ENCODE results near the gene RNF145.

The RNF145 gene

GRCh38 chr5:159130871-159131270 lies 78.5 kb downstream of the RNF145 start:
- no peaks in the 10 kb centered on the region for H3K79me2 ChIP-seq (ENCODE audit: insufficient read depth, low read length)
- no peaks in the 10 kb centered on the region for H3K36me3 ChIP-seq (ENCODE audit: low read length)
- TF ChIP-seq EZH2phosphoT487 (conservative IDR thresholded peaks at IDR 0.05; ENCODE audit: low read length) (no peak), CTCF (IDR thresholded peaks at IDR 0.05; ENCODE audit: insufficient read depth, low read length, poor library complexity, severe bottlenecking) (no peak)
- no peak overlapping the region for H3K4me2 ChIP-seq (ENCODE audit: low read depth, low read length, poor library complexity, severe bottlenecking)
- H3K9me2 ChIP-seq (replicated peaks; ENCODE audit: insufficient read depth, low read length) = no peaks in the 10 kb centered on the region
- no peak overlapping the region for H3K27ac ChIP-seq (ENCODE audit: low read depth, low read length)
- no peak overlapping the region for H2AFZ ChIP-seq (ENCODE audit: low read depth, low read length, severe bottlenecking)
- H3F3A ChIP-seq (ENCODE audit: insufficient read depth) = no peaks in the 10 kb centered on the region
- no peak overlapping the region for H3K9ac ChIP-seq (ENCODE audit: low read length)
- no peaks in the 10 kb centered on the region for H3K9me3 ChIP-seq (ENCODE audit: insufficient read depth, low read length)
- H3K4me3 ChIP-seq (ENCODE audit: insufficient read depth, low read length, poor library complexity, severe bottlenecking) = no peak overlapping the region
- no peaks in the 10 kb centered on the region for H3K27me3 ChIP-seq (ENCODE audit: low read length)
- no peaks in the 10 kb centered on the region for H4K20me1 ChIP-seq (ENCODE audit: low read depth, low read length)

- Histone ChIP-seq H3K27me3 (ENCODE audit: low read length) (no peaks in the 10 kb centered on the region), H3K9me3 (ENCODE audit: insufficient read depth, low read length) (no peaks in the 10 kb centered on the region), H3K27ac (ENCODE audit: low read depth, low read length) (no peak overlapping the region), H3K36me3 (ENCODE audit: low read length) (no peaks in the 10 kb centered on the region), H4K20me1 (ENCODE audit: low read depth, low read length) (no peaks in the 10 kb centered on the region), H3K9ac (ENCODE audit: low read length) (no peak overlapping the region), H2AFZ (ENCODE audit: low read depth, low read length, severe bottlenecking) (no peak overlapping the region), H3K4me2 (ENCODE audit: low read depth, low read length, poor library complexity, severe bottlenecking) (no peak overlapping the region), H3K9me2 (replicated peaks; ENCODE audit: insufficient read depth, low read length) (no peaks in the 10 kb centered on the region), H3F3A (ENCODE audit: insufficient read depth) (no peaks in the 10 kb centered on the region), H3K79me2 (ENCODE audit: insufficient read depth, low read length) (no peaks in the 10 kb centered on the region), H3K4me3 (ENCODE audit: insufficient read depth, low read length, poor library complexity, severe bottlenecking) (no peak overlapping the region)
- TF ChIP-seq CTCF (IDR thresholded peaks at IDR 0.05; ENCODE audit: insufficient read depth, low read length, poor library complexity, severe bottlenecking) = no peak
- no peak for TF ChIP-seq EZH2phosphoT487 (conservative IDR thresholded peaks at IDR 0.05; ENCODE audit: low read length)
Observed at GRCh38 chr5:159128070-159128541, 81.2 kb downstream of the RNF145 start.

- Histone ChIP-seq H3K36me3 (ENCODE audit: low read length) (no peaks in the 10 kb centered on the region), H3K9me2 (replicated peaks; ENCODE audit: insufficient read depth, low read length) (no peaks in the 10 kb centered on the region), H3F3A (ENCODE audit: insufficient read depth) (no peaks in the 10 kb centered on the region), H3K4me2 (ENCODE audit: low read depth, low read length, poor library complexity, severe bottlenecking) (no peak overlapping the region), H3K27me3 (ENCODE audit: low read length) (no peaks in the 10 kb centered on the region), H3K27ac (ENCODE audit: low read depth, low read length) (no peak overlapping the region), H3K9me3 (ENCODE audit: insufficient read depth, low read length) (no peaks in the 10 kb centered on the region), H4K20me1 (ENCODE audit: low read depth, low read length) (no peaks in the 10 kb centered on the region), H3K9ac (ENCODE audit: low read length) (no peak overlapping the region), H2AFZ (ENCODE audit: low read depth, low read length, severe bottlenecking) (no peak overlapping the region), H3K79me2 (ENCODE audit: insufficient read depth, low read length) (no peaks in the 10 kb centered on the region), H3K4me3 (ENCODE audit: insufficient read depth, low read length, poor library complexity, severe bottlenecking) (no peak overlapping the region)
- TF ChIP-seq CTCF (IDR thresholded peaks at IDR 0.05; ENCODE audit: insufficient read depth, low read length, poor library complexity, severe bottlenecking) = no peak
- TF ChIP-seq EZH2phosphoT487 (conservative IDR thresholded peaks at IDR 0.05; ENCODE audit: low read length) = no peak
Observed at GRCh38 chr5:159123700-159124099, 85.7 kb downstream of the RNF145 start.

All from SU-DHL-6 (cell line).